ENCODE results near the gene STK4.

DNA sequence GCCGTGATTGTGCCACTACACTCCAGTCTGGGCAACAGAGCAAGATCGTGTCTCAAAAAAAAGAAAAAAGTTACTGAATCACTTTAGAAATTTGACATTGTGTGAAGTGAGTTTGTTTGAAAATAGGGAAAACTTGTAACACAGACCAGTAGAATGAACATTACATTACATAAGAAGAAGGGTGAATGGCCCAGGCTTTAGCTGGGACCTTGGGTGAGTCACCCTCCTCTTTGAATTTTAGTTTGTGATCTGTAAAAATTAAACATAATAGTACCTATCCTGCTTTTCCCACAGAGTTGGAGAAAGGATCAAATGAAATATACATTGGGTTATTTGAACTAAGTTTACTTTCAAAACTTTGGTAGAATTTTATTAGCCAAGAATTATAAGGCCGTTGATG lies 78.3 kb downstream of the STK4 start:
- TF ChIP-seq, protein P1, sequence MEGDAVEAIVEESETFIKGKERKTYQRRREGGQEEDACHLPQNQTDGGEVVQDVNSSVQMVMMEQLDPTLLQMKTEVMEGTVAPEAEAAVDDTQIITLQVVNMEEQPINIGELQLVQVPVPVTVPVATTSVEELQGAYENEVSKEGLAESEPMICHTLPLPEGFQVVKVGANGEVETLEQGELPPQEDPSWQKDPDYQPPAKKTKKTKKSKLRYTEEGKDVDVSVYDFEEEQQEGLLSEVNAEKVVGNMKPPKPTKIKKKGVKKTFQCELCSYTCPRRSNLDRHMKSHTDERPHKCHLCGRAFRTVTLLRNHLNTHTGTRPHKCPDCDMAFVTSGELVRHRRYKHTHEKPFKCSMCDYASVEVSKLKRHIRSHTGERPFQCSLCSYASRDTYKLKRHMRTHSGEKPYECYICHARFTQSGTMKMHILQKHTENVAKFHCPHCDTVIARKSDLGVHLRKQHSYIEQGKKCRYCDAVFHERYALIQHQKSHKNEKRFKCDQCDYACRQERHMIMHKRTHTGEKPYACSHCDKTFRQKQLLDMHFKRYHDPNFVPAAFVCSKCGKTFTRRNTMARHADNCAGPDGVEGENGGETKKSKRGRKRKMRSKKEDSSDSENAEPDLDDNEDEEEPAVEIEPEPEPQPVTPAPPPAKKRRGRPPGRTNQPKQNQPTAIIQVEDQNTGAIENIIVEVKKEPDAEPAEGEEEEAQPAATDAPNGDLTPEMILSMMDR (conservative IDR thresholded peaks at IDR 0.05; ENCODE audit: low read depth, low read length) = no peak
- no peak for TF ChIP-seq RFX5 (IDR thresholded peaks at IDR 0.05; ENCODE audit: low read depth, low read length)
- no peak for TF ChIP-seq POLR2A (IDR thresholded peaks at IDR 0.05; ENCODE audit: low read depth, low read length)
- TF ChIP-seq CEBPB (IDR thresholded peaks at IDR 0.05; ENCODE audit: low read depth, low read length) = no peak
- no peak for TF ChIP-seq MAZ (IDR thresholded peaks at IDR 0.05; ENCODE audit: borderline replicate concordance, low read depth, low read length)
- no peak for TF ChIP-seq MXI1 (IDR thresholded peaks at IDR 0.05; ENCODE audit: borderline replicate concordance, low read depth, low read length)
- TF ChIP-seq, protein P2, sequence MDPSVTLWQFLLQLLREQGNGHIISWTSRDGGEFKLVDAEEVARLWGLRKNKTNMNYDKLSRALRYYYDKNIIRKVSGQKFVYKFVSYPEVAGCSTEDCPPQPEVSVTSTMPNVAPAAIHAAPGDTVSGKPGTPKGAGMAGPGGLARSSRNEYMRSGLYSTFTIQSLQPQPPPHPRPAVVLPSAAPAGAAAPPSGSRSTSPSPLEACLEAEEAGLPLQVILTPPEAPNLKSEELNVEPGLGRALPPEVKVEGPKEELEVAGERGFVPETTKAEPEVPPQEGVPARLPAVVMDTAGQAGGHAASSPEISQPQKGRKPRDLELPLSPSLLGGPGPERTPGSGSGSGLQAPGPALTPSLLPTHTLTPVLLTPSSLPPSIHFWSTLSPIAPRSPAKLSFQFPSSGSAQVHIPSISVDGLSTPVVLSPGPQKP (IDR thresholded peaks at IDR 0.05; ENCODE audit: borderline replicate concordance, low read depth, low read length) = no peak
- no peak for TF ChIP-seq SMC3 (IDR thresholded peaks at IDR 0.05; ENCODE audit: low read depth, low read length)
- no peak for TF ChIP-seq BHLHE40 (IDR thresholded peaks at IDR 0.05; ENCODE audit: low read depth, low read length)
- no peak for TF ChIP-seq CHD1 (IDR thresholded peaks at IDR 0.05; ENCODE audit: low read depth, low read length)
- TF ChIP-seq, protein P3, sequence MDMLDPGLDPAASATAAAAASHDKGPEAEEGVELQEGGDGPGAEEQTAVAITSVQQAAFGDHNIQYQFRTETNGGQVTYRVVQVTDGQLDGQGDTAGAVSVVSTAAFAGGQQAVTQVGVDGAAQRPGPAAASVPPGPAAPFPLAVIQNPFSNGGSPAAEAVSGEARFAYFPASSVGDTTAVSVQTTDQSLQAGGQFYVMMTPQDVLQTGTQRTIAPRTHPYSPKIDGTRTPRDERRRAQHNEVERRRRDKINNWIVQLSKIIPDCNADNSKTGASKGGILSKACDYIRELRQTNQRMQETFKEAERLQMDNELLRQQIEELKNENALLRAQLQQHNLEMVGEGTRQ (IDR thresholded peaks at IDR 0.05; ENCODE audit: low read depth, low read length) = no peak
